NCI-H526 treated with DMSO at 0.1 percent for 48 hours (cell line): Measurements from ENCODE around the gene EGLN3.
"Not testable (repeated sequence)": the region's sequence is repeated elsewhere in the genome, so short reads cannot be mapped to it uniquely, and the experiment has no call there.

Experiments used
- DNase-seq: peaks from one replicate; lab custom pipeline; 2025; lab: John Stamatoyannopoulos, UW

EGLN3 gene

DNA sequence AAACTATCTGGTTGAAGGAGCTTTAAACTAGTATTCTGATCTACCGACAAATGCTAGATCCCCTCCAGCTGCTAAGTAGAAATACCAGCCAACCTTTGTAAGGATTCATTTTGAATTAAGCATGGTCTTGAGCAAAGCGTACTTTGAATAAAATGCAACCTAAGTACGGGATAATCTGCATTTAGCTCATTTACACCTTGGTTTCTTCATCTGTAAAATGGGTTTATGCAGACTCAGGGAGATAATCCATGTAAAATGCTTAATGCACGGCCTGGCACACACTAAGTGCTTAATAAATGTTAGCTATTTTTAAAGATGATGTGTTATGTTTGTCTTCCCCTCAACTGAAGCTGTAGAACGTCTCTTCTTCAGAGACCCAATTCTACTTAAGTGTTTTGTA lies 15.9 kb downstream of the EGLN3 start:
- DNase-seq, result no peak

DNA sequence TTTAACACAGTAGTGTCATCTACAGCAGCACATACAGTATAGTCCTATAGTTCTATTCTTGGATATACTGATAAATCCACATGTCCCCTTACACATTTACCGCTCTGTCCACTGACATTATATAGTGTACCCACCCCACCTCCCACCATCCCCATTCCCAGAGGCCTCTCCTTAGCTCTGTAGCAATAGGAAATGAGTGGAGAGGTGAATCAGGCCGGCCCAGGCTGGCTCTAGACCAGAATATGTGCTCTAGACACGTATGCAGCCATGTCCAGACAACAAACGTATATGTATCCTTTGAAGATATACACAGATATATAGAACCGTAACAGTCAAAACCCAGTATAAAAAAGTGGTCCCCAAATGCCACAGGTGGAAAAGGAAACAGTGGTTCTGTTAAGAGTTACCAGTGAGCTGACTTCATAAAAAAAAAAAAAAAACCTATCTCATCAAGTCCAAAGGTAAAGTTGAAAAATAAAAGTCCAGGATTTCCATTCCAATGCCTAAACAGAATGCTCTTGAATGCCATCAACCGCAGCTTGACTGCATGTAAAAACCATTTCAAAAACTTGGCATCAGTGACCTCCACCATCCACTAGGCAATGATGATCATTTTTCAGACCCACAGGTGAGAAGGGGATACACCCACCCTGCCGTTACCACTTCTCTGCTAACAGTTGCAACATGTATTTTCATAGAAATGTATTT lies 16.7 kb downstream of the EGLN3 start:
- DNase-seq, result no peak

DNA sequence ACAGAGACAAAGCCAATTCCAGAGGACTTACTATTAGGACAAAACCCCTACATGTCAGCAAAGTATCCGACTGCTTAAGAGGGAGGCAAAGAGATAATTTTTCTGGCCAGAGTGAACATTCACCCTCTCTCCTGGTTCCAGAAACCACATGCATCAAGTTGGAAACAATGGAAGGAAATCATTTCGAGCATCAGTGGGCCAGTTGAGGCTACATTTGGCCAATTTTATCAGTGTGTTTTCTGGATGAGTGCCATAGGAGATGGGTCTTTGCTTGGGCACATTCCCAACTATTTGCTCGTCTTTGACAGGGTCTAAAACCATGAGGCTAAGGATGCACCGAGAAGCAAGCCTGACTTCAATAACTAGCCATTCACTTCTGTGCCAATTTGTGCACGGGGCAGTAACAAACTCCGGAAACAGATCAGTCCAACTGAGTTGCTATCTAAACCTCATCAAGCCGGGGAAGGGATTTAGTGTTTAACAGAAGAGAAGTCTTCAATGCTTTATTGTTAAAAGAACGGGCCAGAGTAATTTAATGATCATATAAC lies 17.4 kb downstream of the EGLN3 start:
- no peak for DNase-seq

DNA sequence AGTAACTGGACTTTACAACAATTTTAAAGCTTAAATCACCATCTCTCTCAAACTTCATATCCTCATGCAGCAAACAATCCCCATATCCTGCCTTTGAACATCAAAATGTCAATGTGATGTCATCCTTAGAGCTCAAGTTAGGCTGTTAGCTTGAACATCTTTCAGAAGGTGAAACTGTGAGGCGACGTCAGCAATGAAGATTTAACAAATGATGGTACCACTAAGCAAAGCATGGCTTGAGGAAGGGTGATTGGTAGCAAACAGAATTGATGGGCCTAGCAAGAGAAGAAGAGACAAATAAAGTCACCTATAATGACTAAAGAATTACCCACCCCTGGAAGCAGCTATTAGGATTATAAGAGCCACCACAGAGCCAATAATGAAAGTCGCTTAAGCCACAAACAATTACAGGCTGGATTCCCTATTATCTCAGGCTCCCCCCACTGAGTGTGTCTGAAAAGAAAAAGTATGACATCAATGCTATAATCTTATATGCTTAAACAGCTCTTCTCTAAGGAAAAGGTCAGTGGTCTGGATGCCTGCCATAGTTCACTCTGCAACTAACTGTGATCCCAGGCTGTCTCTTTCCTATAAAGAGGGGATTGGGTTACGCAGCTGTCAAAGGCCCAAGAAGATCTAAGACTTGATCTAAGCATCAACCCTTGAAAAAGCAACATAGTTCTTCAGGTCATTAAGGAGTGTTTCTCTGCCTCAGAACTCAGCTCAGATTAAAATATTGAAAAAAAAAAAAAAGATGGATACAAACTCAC lies 18.1 kb downstream of the EGLN3 start:
- DNase-seq, result no peak

DNA sequence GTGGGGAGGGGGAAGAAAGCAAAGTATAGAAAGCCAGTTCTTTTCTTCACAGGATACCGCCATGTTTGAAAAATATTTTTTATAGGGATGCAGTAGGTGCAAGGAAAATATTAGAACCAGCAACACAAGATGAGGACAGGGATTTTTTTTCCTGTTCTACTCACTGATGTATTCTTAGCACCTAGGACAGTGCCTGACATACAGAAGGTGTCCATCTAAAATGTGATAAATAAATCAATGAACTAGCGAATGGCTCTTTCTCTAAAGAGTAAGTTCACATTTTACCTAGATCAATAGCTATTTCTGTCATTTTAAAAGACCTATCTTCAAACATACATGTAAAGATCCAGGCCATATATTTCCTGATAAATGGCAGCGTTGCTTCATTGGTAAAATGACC lies 18.8 kb downstream of the EGLN3 start:
- DNase-seq, result no peak

DNA sequence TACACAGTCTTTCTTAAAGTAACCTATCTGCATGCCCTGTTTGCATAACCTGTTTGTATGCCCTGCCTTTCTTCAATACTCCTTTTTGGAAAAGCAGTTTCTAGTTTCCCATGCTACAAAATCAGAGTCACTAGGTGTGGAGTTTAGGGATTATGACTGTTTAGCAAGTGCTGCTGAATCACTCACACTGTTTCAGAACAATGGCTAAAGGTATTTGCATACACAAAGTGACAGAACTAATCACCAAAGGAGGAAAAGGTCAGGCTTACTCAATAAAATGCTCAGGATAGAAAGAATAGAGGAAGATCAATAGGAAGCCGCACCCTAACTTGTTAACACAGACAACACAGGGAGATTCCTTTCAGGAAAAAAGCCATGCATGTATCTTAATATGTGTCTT lies 19.4 kb downstream of the EGLN3 start:
- DNase-seq, result no peak

DNA sequence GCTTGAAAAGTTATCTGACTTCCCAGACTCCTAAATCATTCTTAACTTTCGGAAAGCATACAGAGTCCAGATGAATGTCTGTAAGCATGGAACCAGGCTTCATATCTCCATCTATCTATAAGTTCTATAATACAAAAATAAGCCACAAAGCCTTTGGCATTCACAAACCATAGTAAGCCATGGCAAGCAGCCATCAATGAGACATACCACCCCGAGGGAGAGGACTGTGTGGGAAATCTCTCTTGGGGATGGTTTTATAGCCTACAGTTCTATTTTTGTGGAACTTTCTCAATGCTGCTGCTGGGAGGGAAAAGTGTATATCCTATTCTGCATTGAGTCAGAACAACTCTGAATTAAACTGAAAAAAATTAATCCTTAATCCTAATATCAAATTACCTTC lies 20.4 kb downstream of the EGLN3 start:
- no peak for DNase-seq

DNA sequence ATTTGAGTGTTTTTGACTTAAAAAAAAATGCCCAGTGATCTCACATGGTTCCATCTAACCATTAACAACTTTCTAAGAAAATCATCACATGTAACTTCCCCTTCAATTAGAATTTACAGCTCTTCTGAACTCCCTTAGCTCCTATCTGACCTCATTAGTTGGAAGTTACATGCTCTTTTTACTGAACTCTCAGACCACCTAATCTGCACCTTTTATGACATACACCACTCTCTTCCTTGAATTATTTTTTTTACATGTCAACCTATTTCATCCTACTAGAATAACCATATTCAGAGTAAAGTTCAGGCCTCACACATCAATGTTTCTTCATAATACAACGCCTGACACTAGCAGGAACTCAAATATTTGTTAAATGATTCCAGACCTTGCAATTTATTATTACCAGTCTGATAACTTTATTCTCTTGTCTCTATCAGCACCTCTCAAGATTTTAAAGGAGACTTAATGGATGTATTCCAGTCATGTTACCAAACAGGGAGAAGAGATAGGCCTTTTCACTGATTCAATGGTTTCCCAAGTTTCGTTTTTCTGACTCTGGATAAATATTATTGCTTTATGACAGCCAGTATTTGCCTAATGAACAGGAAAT lies 21.0 kb downstream of the EGLN3 start:
- no peak for DNase-seq

DNA sequence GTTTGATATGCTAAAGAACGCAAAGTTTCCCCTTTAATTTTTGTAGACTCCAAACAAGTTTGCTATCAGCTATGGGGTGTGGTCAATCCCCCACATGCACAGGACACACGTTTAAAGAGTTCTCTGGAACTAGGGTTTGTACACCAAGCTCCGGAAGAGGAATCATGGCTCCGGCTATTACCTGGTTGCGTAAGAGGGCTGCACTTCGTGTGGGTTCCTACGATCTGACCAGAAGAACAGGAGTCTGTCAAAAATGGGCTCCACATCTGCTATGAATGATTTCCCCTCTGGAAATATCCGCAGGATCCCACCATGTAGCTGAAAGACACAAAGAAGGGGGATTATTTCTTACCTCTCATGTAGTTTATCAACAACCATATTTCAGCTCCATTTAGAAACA lies 22.0 kb downstream of the EGLN3 start:
- no peak for DNase-seq

DNA sequence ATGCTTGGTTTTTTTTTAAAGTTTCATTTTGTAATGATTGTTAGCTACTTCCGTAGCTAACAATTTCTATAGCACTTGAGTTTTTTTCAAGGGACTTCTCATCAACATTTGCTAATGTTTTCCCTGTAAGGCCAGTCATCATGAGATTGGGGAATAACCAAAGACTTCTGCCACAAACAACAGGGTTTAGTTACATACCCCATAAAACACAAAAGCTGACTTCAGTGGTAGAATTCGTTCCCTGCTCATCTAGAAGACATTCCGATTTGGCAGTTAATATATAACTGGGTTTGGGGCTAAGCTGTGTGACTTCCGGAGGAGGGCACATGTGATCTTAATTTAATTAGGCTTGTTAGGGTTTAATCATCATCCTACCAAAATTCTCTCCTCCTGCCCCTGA lies 22.9 kb downstream of the EGLN3 start:
- DNase-seq, result no peak

DNA sequence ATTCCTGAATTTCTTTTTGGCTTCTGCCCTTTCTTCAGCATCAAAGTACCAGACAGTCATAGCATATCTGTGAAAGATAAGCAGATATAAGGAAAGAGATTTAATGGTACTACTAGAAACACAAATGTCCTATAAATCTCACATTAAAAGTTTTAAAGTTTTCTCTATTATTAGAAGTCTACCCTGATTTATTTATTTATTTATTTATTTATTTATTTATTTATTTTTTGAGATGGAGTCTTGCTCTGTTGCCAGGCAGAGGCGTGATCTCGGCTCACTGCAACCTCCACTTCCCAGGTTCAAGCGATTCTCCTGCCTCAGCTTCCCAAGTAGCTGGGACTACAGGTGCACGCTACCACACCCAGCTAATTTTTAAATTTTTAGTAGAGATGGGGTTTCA lies 23.9 kb downstream of the EGLN3 start:
- DNase-seq, result not testable (repeated sequence)

DNA sequence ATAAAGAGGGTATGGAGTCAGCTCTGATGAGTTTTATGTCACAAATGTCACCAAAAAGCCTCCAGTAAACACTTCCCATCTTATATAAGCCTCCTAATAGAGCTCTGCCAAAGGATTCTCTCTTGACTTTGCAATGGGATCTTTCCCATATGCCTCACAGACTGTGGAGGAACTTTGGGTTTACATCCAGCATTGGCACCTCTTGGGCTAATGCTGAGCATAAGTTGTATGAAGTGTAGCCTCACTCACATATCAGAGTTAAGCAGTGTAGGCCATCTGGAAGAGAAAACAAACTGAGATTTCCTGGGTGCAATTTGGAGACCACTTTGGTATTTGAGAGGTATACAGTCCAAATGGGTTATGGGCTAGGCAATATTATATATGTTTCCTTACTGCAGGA lies 24.9 kb downstream of the EGLN3 start:
- DNase-seq, result no peak

DNA sequence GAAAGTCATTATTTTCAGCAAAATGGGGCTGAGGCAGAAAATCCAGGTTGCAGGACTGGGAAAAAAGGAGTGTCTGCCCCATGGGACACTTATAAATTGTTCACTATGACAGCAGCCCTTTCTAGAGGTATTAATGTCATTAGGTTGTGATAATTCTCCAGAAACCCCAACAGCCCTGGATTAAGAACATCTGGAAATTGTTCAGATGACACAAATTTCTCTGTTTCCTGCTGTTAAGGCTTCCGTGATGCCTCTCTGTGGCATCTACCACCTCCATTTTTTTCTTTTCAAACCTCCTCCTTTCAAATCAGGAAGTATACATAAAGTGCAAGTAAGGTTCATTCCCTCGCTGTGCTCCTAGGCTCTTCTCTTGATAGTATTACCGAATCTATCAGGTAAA lies 25.6 kb downstream of the EGLN3 start:
- DNase-seq, result no peak

DNA sequence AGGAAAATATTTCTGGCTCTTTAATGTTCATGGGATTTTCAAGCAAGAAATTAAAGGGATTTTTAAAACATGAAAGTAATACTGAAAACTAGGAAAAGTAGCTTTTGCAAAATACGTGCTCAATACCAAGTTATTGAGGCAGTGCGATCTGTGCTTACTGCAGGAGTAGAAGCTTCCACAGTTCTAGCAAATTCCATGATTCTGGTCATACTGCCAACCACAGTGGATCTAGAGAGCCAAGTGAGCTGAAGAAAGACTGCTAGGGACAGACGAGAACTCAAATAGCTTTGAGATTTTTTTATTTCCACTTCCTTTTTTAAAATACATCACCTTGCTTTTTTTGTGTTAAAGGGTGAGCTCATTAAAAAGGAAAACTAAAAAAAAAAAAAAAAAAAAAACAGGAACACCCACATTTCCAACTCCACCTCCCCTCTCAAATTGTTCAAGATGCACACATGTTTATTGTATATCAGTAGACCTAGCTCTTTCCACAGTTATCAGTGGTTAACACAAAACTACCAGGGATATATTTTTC lies 26.2 kb downstream of the EGLN3 start:
- no peak for DNase-seq

DNA sequence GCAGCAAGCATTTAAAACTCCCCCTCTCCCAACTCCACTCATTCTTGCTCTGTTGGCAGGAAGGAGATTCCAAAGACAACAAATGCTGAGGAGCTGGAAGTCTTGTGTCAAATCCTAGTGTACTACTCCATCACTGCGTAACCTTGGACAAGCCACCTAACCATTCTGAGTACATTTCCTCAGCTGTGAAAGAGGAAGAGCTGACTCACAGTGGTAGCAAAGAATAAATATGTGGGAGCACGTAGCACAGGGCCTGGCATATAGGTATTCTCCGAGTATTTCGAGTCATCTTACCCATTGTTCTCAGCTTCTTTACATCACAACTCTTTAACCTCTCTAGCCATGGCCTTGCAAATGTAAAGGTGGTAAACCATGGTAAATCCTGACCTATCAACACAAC lies 28.7 kb downstream of the EGLN3 start:
- no peak for DNase-seq

DNA sequence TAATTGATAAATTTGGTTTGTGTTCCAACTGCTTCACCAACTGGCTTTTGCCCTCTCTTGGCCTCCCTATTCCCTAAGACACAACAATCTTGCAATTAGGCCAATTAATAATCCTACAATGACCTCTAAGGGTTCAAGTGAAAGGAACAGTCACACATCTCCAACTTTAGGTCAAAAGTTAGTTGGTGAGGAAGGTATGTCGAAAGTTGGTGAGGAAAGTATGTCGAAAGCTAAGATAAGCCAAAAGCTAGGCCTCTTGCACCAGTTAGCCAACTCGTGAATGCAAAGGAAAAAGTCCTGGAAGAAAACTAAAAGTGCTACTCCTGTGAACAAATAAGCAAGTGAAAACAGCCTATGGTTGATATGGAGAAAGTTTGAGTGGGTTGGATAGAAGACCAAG lies 32.6 kb downstream of the EGLN3 start:
- no peak for DNase-seq

DNA sequence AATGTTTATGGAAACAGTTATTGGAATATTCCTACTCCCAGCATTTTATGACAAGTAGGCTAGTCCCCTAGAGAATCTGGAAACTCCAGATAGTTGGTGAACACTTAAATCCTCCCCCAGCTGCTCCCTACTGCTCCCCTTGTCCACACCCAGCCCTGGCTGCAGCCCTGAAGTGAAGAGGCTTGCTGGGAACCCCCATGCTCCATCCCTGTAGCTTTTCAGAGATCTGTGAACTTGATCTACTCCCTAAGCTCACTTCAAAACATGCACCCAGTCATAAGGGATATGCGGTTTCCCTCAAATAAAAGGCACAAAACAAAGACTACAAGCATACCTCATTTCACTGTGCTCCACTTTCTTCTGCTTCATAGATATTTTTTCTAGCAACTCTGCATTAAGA lies 33.2 kb downstream of the EGLN3 start:
- no peak for DNase-seq

DNA sequence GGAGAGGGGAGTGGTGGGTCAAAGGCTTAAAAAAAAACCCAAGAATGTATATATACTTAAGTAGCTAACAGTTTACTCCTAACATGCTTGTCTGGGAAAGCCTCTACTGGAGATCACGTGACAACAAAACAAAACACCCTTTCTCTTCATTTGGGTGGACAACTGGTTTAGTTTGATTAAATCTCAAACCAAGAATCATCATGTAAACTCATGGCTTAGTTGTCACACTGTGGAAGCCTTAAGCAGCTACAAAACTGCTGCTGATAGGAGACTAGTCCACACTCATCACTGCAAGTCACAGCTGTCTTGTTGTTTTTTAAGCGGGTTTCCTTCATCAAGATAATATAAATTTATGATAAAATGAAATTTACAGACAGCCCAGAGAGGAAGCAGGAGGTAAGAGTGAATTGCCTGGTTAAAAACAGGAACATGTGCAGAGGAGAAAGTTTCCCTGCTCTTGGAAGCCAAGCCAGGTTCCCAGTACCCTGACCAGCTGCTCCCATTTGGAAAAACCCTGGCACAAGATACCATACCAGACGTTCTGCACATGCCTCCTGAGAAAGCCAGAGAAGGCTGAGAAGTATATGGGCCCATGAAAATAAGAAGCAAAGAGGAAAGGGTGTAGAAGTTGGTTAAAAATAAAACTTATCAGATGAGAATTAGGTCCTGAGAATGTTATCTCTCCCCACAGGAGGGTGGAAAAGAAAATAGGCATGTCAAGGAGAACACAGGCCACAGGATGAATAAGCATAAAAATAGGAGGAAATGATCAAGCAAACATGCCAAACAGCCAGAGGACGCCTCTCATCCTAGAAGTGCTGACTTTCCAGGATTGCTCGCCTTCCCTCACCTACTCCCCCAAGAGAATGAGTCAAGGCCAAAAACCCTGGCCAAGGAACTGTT lies 34.0 kb downstream of the EGLN3 start:
- DNase-seq, result no peak

DNA sequence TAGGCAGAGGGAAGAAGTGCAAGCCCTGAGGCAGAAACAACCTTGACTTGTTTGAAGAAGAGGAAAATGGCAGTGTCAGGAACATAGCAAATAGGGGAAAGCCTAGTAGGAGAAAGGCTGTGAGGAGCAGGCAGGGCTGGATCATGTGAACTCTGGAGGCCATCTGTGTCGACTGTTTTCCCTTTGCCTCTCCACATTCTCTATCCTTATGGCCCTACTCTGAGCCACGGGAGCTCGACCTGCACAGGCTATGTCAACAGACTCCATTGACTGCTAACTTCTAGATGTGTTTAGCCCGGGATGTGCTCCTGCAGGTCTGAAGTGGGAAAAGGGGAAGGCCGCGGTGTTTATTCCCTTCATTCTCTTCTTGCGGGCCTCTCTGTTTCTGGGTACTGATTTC lies 35.2 kb downstream of the EGLN3 start:
- DNase-seq, result no peak

DNA sequence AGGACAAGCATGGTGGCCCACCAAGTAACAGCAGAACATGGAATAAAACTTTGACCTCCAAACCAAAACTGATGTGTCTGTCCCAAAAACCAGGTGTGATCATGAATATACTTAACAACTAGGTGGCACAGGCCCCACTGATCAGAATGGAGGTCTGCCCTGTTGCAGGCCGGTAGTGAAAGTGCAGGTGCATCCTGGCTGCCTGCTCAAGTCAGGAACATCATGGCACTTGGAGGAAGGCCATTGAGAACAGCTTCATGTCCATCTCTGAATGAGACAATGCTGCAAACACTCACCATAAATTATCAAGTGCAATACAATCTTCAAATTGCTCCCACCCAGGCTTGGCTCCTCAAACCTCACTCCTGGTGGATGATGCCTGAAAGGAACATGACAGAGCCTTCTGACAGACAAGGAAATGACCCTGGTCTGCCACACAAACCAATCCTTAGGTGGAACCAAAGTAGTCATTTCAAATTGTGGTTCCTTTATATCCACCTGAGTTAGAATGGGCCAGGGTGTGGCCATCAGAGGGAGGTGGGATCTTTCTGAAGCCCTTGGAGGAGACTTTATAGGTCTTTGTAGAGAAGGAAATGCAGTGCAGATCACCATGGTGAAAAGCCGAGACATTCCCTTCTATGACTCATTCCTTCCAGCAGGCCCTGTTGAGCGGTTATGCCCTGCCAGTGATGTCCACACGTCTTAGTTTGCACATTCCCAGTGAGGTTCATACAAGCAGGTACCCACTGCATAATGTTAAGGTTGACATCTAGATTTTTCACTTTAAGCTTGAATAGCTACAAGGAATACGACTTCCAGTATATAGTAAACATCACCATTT lies 36.0 kb downstream of the EGLN3 start:
- no peak for DNase-seq

DNA sequence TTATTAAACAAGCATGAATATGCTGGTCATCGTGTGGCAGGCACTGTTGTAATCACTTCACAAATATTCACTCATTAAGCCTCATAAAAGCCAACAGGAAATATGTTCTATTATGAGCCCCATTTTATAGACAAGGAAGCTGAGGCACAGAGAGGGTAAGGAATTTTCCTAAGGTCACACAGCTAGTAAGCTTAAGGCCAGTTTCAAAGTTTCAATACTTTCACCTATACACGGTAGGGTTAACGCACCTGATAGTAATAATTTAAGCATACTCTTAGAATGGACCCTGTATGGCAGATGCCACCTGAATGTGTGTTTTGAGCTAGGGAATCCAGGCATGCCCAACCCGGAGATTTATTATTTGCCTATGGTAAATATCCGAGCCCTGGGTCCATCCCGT lies 39.8 kb downstream of the EGLN3 start:
- DNase-seq, result no peak
